Measurements from ENCODE around the gene RHBDD2.

DNA sequence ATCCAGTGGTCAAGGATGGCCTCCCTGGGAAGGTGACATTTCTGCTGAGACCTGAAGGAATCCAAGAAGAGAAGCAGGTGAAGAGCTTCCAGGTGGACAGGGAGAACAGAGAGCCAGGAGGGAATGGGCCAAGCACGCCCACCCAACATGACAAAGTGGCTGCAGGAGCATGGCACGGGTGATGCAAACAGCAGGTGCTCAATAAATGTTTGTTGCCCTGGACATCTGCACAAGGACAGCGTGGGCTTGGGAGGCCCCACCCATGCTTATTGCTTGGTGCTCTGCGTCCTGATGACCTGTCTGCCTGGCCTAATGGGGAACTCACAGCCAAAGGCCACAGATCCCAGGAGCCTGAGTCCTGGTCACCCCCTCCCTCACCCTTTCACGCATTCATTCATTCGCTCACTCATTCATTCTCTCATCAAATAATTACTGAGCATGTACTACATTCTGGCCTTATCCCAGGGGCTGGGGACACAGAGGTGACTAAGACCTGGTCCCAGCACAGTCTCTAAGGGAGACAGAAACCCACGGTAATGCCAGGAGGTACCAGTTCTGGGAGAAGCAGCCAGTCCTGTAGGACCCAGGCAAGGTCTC lies 13.1 kb downstream of the RHBDD2 start:
- TF ChIP-seq CTCF (IDR thresholded peaks at IDR 0.05) (no peak), POLR2A (IDR thresholded peaks at IDR 0.05) (no peak)

Measured in right lobe of liver (tissue), 4 donors.